ENCODE measurements around the gene GANC.

Gene GANC

DNA sequence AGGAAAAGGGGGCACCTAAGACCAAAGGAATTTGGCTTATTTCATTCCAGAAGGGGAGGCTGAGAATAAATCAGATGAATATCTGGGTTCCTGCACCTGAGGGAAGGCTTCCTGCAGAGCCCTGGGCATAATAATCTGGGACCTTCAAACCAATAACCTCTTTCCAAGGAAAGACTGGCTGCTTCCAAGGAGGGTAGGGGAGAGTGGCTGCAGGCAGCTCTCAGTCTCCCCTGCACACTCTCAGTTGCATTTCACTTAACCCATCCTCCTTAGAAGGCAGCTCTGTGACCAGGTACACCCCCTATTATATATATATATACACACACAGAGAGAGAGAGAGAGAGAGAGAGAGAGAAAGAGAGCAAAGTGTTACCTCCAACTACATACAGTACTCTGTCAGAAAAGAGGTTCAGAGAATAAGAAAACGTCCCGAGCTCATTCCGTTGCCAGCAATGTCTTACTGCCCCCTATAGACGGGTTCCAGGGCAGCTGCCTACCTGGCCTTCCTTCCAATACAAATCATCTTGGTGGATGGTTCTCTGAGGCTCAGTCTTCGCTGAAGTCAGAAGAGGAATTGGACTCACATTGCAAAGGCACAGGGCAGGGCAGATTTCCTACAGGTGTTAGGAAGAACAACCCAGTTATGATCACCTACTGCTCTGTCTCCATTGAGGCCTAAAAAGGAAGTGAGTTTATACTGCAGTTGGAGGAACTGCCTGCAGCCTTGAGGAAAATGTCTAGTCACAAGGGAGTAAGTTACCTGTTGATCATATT is 112.4 kb downstream of the GANC start:
- DNase-seq = no peak

GRCh38 chr15:42385980-42386700 is 113.1 kb downstream of the GANC start:
- no peak for DNase-seq

DNA sequence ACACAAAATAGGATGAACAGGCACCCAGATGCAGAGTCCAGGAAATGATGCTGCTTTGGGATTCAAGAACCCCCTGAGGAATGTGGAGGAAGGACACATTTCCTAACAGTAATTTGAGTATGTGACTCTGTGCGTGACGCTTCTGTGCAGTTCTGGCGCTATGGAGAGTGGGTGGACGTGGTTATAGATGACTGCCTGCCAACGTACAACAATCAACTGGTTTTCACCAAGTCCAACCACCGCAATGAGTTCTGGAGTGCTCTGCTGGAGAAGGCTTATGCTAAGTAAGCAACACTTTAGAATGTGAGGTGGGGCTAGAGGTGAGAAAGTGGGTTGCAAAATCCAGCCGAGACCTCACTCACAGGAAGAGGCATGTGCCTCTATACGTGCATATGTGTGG is 114.6 kb downstream of the GANC start:
- no peak for DNase-seq

- DNase-seq = no peak
Measured at GRCh38 chr15:42392309-42393024, 119.5 kb downstream of the GANC start.

- no peak for DNase-seq
Measured at GRCh38 chr15:42394106-42394505, 121.1 kb downstream of the GANC start.

- DNase-seq = no peak
Measured at GRCh38 chr15:42395838-42396237, 122.8 kb downstream of the GANC start.

GRCh38 chr15:42401544-42402454 is 128.8 kb downstream of the GANC start:
- DNase-seq = no peak

DNA sequence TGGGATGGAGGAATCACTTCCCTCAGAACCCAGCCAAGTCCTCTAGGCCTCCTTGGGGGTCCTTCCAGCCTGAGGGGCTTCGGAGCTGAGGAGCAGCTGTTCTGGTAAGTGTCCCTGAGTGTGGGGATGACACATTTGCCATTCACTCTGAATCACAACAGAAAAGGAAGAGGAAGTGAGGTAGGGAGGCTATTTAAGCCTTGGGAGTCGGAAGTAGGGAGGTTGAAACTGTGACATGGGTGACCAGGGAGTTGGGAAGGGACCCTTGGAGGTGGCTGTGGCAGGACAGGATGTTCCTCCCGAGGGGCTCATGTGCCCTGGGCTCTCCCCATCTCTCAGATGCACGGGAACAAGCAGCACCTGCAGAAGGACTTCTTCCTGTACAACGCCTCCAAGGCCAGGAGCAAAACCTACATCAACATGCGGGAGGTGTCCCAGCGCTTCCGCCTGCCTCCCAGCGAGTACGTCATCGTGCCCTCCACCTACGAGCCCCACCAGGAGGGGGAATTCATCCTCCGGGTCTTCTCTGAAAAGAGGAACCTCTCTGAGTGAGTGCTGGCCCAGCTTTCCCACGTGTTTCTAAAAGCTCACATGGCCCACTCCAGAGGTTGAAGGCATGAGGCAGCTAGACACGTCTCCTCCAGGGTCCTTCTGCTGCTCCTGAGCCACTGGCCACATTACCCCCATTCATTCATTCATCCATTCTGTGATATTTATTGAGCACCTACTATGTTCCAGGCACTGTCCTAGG is 129.6 kb downstream of the GANC start:
- no peak for DNase-seq

- no peak for DNase-seq
Measured at GRCh38 chr15:42403389-42403788, 130.4 kb downstream of the GANC start.

DNA sequence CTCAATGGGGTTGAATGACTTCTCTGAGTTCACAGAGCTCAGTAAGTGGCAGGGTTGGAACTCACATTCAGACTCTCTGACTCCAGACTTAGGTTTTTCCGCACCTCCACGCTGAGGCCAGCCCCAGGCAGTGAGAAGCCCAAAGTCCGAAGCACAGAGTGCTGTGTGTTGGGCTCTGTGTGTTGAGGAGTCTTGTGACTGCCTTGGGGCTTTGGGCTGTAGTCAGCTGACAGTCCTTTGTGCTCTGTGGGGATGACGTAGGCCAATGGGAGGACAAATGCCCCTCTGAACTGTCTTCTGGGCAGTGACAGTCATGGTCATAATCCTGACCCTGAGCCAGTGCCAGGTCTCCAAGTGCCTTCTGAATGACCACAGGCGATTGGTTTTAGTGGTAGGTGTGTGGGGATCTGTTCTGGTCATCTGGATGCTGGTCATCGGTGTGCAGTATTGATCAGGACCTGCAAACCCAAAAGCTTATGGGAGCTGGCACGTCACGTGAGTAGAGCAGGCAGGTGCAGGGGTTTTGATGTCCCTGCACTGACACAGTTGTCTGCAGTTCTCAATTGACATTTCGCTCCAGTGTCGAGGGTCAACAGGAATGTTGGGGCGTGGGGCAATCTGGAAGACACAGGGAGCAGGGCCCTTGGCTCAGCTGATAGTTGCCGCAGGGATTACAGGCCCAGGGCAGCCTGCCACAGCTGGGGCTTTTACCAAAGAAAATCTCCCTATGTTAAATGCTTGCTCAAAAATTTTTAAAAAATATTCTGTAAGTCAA is 131.6 kb downstream of the GANC start:
- no peak for DNase-seq

DNA sequence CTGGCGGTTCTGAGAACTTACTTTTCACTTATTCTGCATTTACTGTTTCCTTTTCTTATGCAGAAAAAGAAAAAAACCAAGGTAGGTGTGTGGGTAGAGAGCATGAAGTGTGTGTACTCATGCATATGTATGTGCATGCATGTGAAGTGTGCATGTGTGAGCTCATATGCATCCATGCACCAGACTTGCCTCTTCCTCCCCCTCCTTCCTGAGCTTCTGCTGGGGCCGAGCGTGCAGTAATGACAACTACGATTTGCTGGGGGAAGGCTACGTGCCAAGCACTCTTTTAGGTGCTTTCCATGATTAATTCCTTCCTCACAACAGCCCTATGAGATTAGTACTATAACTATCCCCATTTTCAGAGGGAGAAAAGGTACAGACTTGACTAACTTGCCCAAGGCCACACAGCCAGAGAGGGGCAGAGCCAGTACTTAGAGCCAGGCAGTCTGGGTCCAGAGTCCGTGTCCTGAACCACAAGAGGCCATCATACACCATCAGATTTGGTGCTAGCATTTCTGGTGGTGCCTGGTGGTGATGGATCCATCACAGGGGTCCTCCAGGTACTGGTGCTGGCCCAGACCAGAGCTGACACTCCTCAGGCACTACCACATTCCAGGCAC is 133.0 kb downstream of the GANC start:
- no peak for DNase-seq

Measured in NCI-H1092 (cell line).